Fibroblast of pulmonary artery (primary cell): Measurements from ENCODE around the gene OTOGL.

Experiments used
- DNase-seq: peaks from one replicate; pipeline ENCODE4 v3.0.0-alpha.2; 2010; ENCODE audit warnings: low read depth
- H3K4me3 ChIP-seq: replicated peaks from 2 replicates; pipeline ENCODE4 v1.5.1; 2011; ENCODE audit warnings: low read depth, mild to moderate bottlenecking, control low read depth, low read length, moderate library complexity
- CTCF ChIP-seq: IDR thresholded peaks from 2 replicates; pipeline ENCODE4 v1.5.1; 2011; ENCODE audit warnings: mild to moderate bottlenecking, control low read depth, low read length, inconsistent platforms; ENCODE audit errors: missing control alignments

Gene OTOGL

GRCh38 chr12:80325167-80325959 lies 226.0 kb downstream of the OTOGL start:
- peak; percentile 18 for DNase-seq
- no peak for TF ChIP-seq CTCF
- H3K4me3 ChIP-seq: no peak overlapping the region

GRCh38 chr12:80332827-80333226 lies 233.5 kb downstream of the OTOGL start:
- no peak for DNase-seq
- no peak for TF ChIP-seq CTCF
- H3K4me3 ChIP-seq: no peak overlapping the region

GRCh38 chr12:80352474-80352873 lies 253.1 kb downstream of the OTOGL start:
- no peak overlapping the region for H3K4me3 ChIP-seq
- TF ChIP-seq CTCF: no peak
- no peak for DNase-seq

- DNase-seq: peak; percentile 78
- TF ChIP-seq CTCF: no peak
Measured at GRCh38 chr12:80353254-80353653, 253.9 kb downstream of the OTOGL start.

GRCh38 chr12:80356097-80356496 lies 256.8 kb downstream of the OTOGL start:
- H3K4me3 ChIP-seq: no peak overlapping the region
- DNase-seq: peak; percentile 48
- TF ChIP-seq CTCF: no peak

More at GRCh38 chr12:80353254-80353653, 253.9 kb downstream of the OTOGL start:
- H3K4me3 ChIP-seq: no peak overlapping the region

- no peak for TF ChIP-seq CTCF
- no peak for DNase-seq
- H3K4me3 ChIP-seq: no peak overlapping the region
Measured at GRCh38 chr12:80359703-80360102, 260.4 kb downstream of the OTOGL start.

GRCh38 chr12:80364056-80364455 lies 264.7 kb downstream of the OTOGL start:
- no peak for DNase-seq
- TF ChIP-seq CTCF: no peak
- no peak overlapping the region for H3K4me3 ChIP-seq
